HG03159 (cell line): Measurements from ENCODE around the gene ADAM19.
A peak's percentile ranks its signal among the peaks of the same experiment; 100 is the strongest.
"Not testable (repeated sequence)": the region's sequence is repeated elsewhere in the genome, so short reads cannot be mapped to it uniquely, and the experiment has no call there.

Experiments used
- ATAC-seq: cut with Tn5 transposase; IDR thresholded peaks from one replicate; pipeline ENCODE4 v1.9.1; 2021; ENCODE audit warnings: mild to moderate bottlenecking, moderate library complexity; ENCODE audit not compliant: unreplicated experiment

The ADAM19 gene

DNA sequence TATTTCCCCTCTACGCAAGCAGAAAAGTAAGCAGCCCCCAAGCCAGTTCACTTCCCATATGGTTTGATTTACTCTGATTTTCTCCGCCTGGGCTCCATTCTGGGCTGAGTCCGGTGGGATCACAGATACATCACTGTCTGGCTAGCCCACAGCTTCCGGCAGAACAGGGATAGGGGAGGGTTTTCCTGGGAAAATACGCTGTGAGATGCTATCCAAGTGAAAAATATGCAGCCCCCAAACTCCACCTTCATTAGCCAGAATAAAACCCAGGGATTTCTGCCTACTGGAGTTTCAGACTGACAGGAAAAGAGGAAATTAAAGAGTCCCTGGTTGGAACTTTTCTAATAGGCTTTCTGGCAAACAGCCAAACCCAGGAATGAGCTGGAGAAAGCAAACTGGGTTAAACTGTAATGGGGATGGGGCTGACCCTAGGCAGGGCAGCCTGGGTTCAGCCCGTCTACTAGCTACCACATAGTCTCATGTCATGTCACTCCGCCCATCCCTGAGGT, 132.5 kb downstream of the ADAM19 start:
- ATAC-seq, result no peak

DNA sequence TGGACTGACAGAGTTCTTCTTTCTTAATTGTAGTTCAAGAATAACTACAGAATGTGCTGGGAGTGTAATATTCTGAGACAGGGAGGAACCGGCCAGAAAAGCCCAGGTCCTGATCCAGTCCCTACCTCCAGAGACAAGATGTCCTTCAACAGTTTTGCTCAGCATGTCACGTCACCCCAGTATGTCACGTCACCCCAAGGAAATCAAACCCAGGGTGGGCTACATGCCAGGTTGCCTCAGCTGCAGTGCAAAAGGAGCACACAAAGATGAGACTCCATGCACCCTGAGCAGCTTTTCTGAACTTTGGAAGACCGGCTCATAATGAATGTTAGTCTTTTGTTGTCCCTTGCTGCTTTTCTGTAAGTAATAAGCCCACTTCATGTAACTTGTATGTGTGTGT, 141.5 kb downstream of the ADAM19 start:
- no peak for ATAC-seq

DNA sequence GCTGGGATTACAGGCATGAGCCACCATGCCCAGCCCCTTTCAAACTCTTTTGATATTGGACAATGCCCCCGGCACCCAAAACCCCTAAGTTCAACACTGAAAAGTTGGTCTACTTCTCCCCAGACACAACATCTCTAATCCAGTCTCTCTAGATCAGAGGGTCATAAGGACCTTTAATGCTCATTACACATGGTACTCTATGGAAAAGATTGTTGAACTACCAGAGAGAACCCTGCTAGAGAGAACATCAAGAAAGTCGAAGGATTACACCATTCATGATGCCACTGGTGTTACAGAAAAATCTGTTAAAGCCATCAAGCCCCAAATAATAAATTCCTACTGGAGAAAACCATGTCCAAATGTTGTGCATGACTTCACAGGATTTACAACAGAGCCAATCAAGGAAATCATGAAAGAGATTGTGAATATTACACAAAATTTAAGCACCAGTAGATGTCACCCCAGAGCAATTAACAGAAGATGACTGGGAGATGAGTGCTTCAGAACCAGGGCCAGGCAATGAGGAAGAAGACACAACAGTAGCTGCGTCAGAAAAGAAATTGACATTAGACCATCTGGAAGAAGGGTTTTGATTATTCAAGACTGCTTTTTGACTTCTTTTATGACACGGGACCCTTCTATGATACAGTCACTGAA, 143.9 kb downstream of the ADAM19 start:
- ATAC-seq, result peak; percentile 91

GRCh38 chr5:157429920-157430319, 145.7 kb downstream of the ADAM19 start:
- not testable (repeated sequence) for ATAC-seq
